ENCODE results near the gene PADI3. TPM values are rescaled to one million over a fixed set of nuclear protein-coding genes. Genes with fewer than 3 reads are reported as not detected.

Gene PADI3
- total and polyA plus RNA-seq, 2 donors (not counting 3 experiments of a cell fraction or from before 2014, with no cell fraction given) = not detected

GRCh38 chr1:17207046-17207445, 41.9 kb upstream of the PADI3 start:
- no peaks in the 10 kb centered on the region for H3K27me3 ChIP-seq (ENCODE audit: control insufficient read depth in 2 of 2, insufficient read depth in 2 of 2, low read length in 2 of 2)
- no peak overlapping the region for H2AFZ ChIP-seq (ENCODE audit: low read depth, low read length)
- TF ChIP-seq MAX (IDR thresholded peaks at IDR 0.05; ENCODE audit: insufficient read depth, insufficient read length) (no peak), JUN (IDR thresholded peaks at IDR 0.05; ENCODE audit: borderline replicate concordance, insufficient read depth, insufficient read length, low read depth) (no peak), MYC (IDR thresholded peaks at IDR 0.05; ENCODE audit: low read depth, low read length) (no peak), EZH2 (IDR thresholded peaks at IDR 0.05; ENCODE audit: borderline replicate concordance, low read depth, low read length, severe bottlenecking) (no peak), CTCF (IDR thresholded peaks at IDR 0.05; ENCODE audit: extremely low read depth in 1 of 2, insufficient read depth in 1 of 2, low read depth in 1 of 2, low read length in 2 of 2) (no peak), FOS (IDR thresholded peaks at IDR 0.05; ENCODE audit: borderline replicate concordance, insufficient read depth, low read length) (no peak), POLR2A (IDR thresholded peaks at IDR 0.05; ENCODE audit: low read depth, low read length) (no peak), GATA2 (IDR thresholded peaks at IDR 0.05; ENCODE audit: insufficient read depth, insufficient read length, low read depth, low read length) (no peak), POLR2AphosphoS5 (IDR thresholded peaks at IDR 0.05; ENCODE audit: insufficient read depth, low read depth, low read length) (no peak)
- no peaks in the 10 kb centered on the region for H4K20me1 ChIP-seq (replicated peaks; ENCODE audit: control insufficient read depth, extremely low read depth, insufficient read depth, low read length)
- no peaks in the 10 kb centered on the region for H3K9me3 ChIP-seq (replicated peaks; ENCODE audit: control insufficient read depth, insufficient read depth, low read length)
- no peak overlapping the region for H3K4me3 ChIP-seq (replicated peaks in 1 of 3; ENCODE audit: insufficient read depth in 1 of 3, low read depth in 1 of 3, low read length in 3 of 3)
- FAIRE-seq = no peak
- intact Hi-C loops (cut with micrococcal nuclease) (no loop called here), dilution Hi-C loops (cut with MboI; ENCODE audit: extremely low pct_ligation_motif_present, low sequenced_read_pairs) (no loop called here)
- no peaks in the 10 kb centered on the region for H3K79me2 ChIP-seq (ENCODE audit: control insufficient read depth, insufficient read depth, low read length)
- DNase-seq (ENCODE audit: low read depth, low spot score) = no peak
- H3K9me1 ChIP-seq (replicated peaks; ENCODE audit: control insufficient read depth, extremely low read depth, insufficient read depth, low read length) = no peaks in the 10 kb centered on the region
- H3K27ac ChIP-seq (ENCODE audit: insufficient read depth, low read depth, low read length) = no peak overlapping the region
- ChIA-PET POLR2A (no interaction called here), CTCF (interaction anchor here (1.2 to 1.5 kb wide), 4 partner anchors 22 to 81 kb away, joined by 3 to 4 read pairs (median 3); no protein-coding TSS in a partner anchor)
- no peaks in the 10 kb centered on the region for H3K4me1 ChIP-seq (ENCODE audit: control insufficient read depth, extremely low read depth, insufficient read depth, low read length)
- no TSS peak for BruUV-seq (replicated peaks)
- no peak overlapping the region for H3K4me2 ChIP-seq (ENCODE audit: insufficient read depth, low read length)
- no peak overlapping the region for H3K9ac ChIP-seq (replicated peaks; ENCODE audit: extremely low read depth, insufficient read depth, low read length)
- H3K36me3 ChIP-seq (ENCODE audit: control insufficient read depth in 2 of 2, extremely low read depth in 1 of 2, insufficient read depth in 2 of 2, low read length in 2 of 2) = no peaks in the 10 kb centered on the region

All from endothelial cell of umbilical vein (primary cell).